Osteoblast (primary cell): ENCODE data around the gene MGMT. TPM values are rescaled to one million over a fixed set of nuclear protein-coding genes. Genes with fewer than 3 reads are reported as not detected.

Source experiments
- DNase-seq: peaks from one replicate; pipeline ENCODE4 v3.0.0; 2011; ENCODE audit warnings: low spot score, mixed read lengths; ENCODE audit not compliant: insufficient read length; ENCODE audit errors: missing footprints
- H2AFZ ChIP-seq: 2 replicates; pipeline ENCODE4 v1.6.0; 2011; ENCODE audit warnings: mild to moderate bottlenecking, low read length
- H3K27ac ChIP-seq: 2 replicates; pipeline ENCODE4 v1.5.1; 2011; ENCODE audit warnings: mild to moderate bottlenecking, low read depth, low read length, moderate library complexity
- H3K27me3 ChIP-seq: 2 replicates; pipeline ENCODE4 v1.6.0; 2012; ENCODE audit warnings: mild to moderate bottlenecking, control low read depth, inconsistent platforms, low read length, moderate library complexity; ENCODE audit not compliant: insufficient read depth
- H3K36me3 ChIP-seq: 2 replicates; pipeline ENCODE4 v1.5.1; 2011; ENCODE audit warnings: mild to moderate bottlenecking, low read length, control low read depth, moderate library complexity; ENCODE audit not compliant: insufficient read depth
- H3K4me1 ChIP-seq: 2 replicates; pipeline ENCODE4 v1.5.1; 2011; ENCODE audit warnings: mild to moderate bottlenecking, low read length, control low read depth, moderate library complexity; ENCODE audit not compliant: insufficient read depth
- H3K4me2 ChIP-seq: 2 replicates; pipeline ENCODE4 v1.6.0; 2011; ENCODE audit warnings: mild to moderate bottlenecking, low read length; ENCODE audit not compliant: insufficient read depth
- H3K4me3 ChIP-seq: fragments of 200-600 bp; sonication (generic); 3 replicates; pipeline ENCODE4 v1.5.1; 2012; ENCODE audit warnings: mild to moderate bottlenecking, low read length, inconsistent platforms; ENCODE audit not compliant: insufficient read depth
- H3K79me2 ChIP-seq: 2 replicates; pipeline ENCODE4 v1.6.0; 2012; ENCODE audit warnings: mild to moderate bottlenecking, low read length, control low read depth, inconsistent platforms; ENCODE audit not compliant: insufficient read depth
- H3K9me3 ChIP-seq: 2 replicates; pipeline ENCODE4 v1.5.1; 2011; ENCODE audit warnings: low read depth, low read length, control low read depth
- H4K20me1 ChIP-seq: 2 replicates; pipeline ENCODE4 v1.6.0; 2012; ENCODE audit warnings: mild to moderate bottlenecking, low read length, control low read depth; ENCODE audit not compliant: insufficient read depth
- total RNA-seq: library from RNA; depleted of rRNA; stranded (reverse); fragments of >200 nt; gene quantifications from 2 replicates; pipeline ENCODE4 v1.2.3, GENCODE V29; 2012
- TF ChIP-seq, protein P1 (sequence below): IDR thresholded peaks from 2 replicates; pipeline ENCODE4 v1.5.1; 2011; ENCODE audit warnings: mild to moderate bottlenecking, low read depth, low read length, moderate library complexity; ENCODE audit errors: extremely low read depth

MGMT gene
- total RNA-seq, 1 donor, result 21.0 TPM

DNA sequence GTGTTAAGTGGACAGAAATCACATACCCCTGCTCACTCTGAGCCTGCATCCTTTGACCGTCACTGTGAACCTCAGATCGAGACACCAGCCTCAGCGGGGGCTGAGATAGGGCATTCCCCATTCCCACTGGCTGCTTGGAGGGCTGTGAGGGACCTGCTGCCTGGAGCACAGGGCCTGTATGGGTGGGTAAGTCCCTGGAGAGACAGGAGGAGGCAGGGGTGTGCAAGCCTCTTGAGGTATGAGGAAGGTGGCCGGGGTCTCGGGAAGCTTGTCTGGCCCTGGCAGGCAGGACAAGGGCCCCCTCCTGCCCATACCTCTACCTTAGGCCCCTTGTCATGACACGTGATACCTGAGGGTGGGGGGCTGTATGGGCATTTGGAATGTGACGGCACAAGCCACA lies 187.4 kb downstream of the MGMT start:
- no peak overlapping the region for H3K27ac ChIP-seq
- H3K9me3 ChIP-seq, result no peaks in the 10 kb centered on the region
- H4K20me1 ChIP-seq, result peaks cover 3% of the 10 kb centered on the region
- H3K4me1 ChIP-seq, result no peaks in the 10 kb centered on the region
- H3K4me3 ChIP-seq, result no peak overlapping the region
- H2AFZ ChIP-seq, result no peak overlapping the region
- H3K79me2 ChIP-seq, result no peaks in the 10 kb centered on the region
- no peaks in the 10 kb centered on the region for H3K27me3 ChIP-seq
- no peak for DNase-seq
- H3K4me2 ChIP-seq, result no peak overlapping the region
- no peaks in the 10 kb centered on the region for H3K36me3 ChIP-seq
- TF ChIP-seq, protein P1, sequence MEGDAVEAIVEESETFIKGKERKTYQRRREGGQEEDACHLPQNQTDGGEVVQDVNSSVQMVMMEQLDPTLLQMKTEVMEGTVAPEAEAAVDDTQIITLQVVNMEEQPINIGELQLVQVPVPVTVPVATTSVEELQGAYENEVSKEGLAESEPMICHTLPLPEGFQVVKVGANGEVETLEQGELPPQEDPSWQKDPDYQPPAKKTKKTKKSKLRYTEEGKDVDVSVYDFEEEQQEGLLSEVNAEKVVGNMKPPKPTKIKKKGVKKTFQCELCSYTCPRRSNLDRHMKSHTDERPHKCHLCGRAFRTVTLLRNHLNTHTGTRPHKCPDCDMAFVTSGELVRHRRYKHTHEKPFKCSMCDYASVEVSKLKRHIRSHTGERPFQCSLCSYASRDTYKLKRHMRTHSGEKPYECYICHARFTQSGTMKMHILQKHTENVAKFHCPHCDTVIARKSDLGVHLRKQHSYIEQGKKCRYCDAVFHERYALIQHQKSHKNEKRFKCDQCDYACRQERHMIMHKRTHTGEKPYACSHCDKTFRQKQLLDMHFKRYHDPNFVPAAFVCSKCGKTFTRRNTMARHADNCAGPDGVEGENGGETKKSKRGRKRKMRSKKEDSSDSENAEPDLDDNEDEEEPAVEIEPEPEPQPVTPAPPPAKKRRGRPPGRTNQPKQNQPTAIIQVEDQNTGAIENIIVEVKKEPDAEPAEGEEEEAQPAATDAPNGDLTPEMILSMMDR, result no peak

DNA sequence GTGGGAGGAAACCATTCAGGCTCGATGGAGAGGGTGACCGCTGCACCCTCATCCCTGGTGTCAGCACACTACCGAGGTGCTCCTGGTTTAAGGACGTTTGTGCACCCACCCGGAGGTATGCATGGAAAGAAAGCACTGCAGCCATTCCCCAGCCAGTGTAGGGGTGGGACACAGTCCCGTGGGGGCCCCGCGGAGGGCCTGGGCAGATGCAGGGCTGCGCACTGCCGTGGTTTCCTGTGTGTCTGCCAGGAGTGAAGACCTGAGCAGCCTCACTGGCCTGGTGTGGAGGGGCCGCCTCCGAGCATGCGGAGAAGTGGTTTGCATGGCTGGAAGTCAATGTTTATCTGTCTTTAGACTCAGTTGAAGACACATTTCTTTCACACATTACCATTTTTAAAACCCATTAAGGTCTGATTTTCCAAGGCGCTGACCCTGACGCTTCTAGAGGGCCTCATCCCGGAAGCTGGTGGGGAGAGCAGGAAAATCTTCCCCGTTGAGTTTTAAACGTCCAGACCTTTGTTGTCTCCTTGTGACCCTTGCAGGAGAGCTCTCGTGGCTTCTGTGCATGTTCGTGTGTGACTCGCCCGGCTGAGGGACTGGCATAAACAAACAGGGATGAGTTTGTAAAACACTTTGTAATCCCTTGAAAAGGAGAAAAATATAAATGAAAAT lies 188.1 kb downstream of the MGMT start:
- Histone ChIP-seq H3K4me2 (no peak overlapping the region), H3K27me3 (no peaks in the 10 kb centered on the region), H3K4me3 (no peak overlapping the region), H3K27ac (no peak overlapping the region), H3K79me2 (no peaks in the 10 kb centered on the region), H3K4me1 (no peaks in the 10 kb centered on the region), H3K36me3 (no peaks in the 10 kb centered on the region), H4K20me1 (peaks cover 3% of the 10 kb centered on the region), H3K9me3 (no peaks in the 10 kb centered on the region), H2AFZ (no peak overlapping the region)
- DNase-seq, result no peak
- TF ChIP-seq, protein P1, result no peak

DNA sequence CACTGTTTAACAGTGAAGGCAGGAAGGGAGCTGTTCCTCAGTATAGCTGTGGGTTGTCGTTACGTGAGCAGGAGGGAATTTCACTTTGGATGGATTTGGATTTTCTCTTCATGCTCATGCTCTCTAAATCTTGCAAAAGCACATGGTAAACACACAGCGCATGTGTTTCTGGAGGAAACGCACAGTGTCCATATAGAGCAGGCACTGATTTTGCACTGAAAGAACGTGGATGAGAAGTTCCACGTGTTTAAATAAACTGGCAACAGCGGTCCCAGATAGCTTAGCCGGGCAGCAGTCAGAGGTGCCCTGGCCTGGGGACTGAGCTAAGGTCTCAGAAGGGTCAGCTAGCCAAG lies 188.6 kb downstream of the MGMT start:
- H3K79me2 ChIP-seq, result no peaks in the 10 kb centered on the region
- H2AFZ ChIP-seq, result no peak overlapping the region
- no peak overlapping the region for H3K4me3 ChIP-seq
- TF ChIP-seq, protein P1, result no peak
- no peak for DNase-seq
- no peaks in the 10 kb centered on the region for H3K27me3 ChIP-seq
- no peak overlapping the region for H3K4me2 ChIP-seq
- no peaks in the 10 kb centered on the region for H3K4me1 ChIP-seq
- H4K20me1 ChIP-seq, result no peaks in the 10 kb centered on the region
- no peaks in the 10 kb centered on the region for H3K9me3 ChIP-seq
- H3K36me3 ChIP-seq, result no peaks in the 10 kb centered on the region
- H3K27ac ChIP-seq, result no peak overlapping the region

DNA sequence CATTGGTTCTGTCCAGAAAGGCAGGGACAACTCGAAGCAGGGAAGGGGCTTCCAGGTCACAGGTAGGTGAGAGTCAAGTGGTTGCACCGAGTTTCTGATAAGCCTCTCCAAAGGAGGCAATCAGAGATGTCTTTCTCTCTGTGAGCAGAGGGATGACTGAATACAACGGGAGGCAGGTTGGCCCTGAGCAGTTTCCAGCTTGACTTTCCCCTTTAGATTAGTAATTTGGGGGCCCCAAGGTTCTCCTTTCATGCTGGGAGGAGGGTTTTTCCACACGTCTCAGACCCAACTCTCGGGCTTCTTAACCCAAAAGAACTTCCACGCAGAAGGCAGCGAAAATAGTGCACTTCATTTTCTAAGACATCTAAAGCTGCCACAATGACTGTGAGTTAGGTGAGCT lies 189.6 kb downstream of the MGMT start:
- Histone ChIP-seq H3K4me1 (no peaks in the 10 kb centered on the region), H3K27ac (no peak overlapping the region), H2AFZ (no peak overlapping the region), H3K36me3 (no peaks in the 10 kb centered on the region), H3K4me3 (no peak overlapping the region), H3K27me3 (no peaks in the 10 kb centered on the region), H3K4me2 (no peak overlapping the region), H4K20me1 (no peaks in the 10 kb centered on the region), H3K9me3 (no peaks in the 10 kb centered on the region), H3K79me2 (no peaks in the 10 kb centered on the region)
- TF ChIP-seq, protein P1, result no peak
- DNase-seq, result no peak
